ENCODE measurements around the gene TAS2R14.

The TAS2R14 gene

GRCh38 chr12:10939163-10939562, at the start of gene TAS2R14:
TSS of gene TAS2R14 (minus strand) at chr12:10939263. CDS start at chr12:10939207, 56 bp downstream.
- DNase-seq, result no peak

- DNase-seq, result no peak
These were observed 47.7 kb upstream of the TAS2R14 start, which contains the start of gene TAS2R50 for GRCh38 chr12:10986812-10987211. TSS of gene TAS2R50 (minus strand) at chr12:10986912. CDS start at chr12:10986860, 52 bp downstream.

GRCh38 chr12:10982244-10982643, 43.2 kb upstream of the TAS2R14 start:
- peak; percentile 69 for DNase-seq

- no peak for DNase-seq
These were observed 35.9 kb upstream of the TAS2R14 start for GRCh38 chr12:10974965-10975364.

- DNase-seq, result no peak
These were observed 29.8 kb upstream of the TAS2R14 start for GRCh38 chr12:10968765-10969456.

GRCh38 chr12:10967409-10967808, 28.3 kb upstream of the TAS2R14 start:
- no peak for DNase-seq

- no peak for DNase-seq
These were observed 27.3 kb upstream of the TAS2R14 start for GRCh38 chr12:10966314-10966713.

GRCh38 chr12:10965476-10965875, 26.4 kb upstream of the TAS2R14 start:
- DNase-seq, result no peak

GRCh38 chr12:10960211-10960610, 21.1 kb upstream of the TAS2R14 start:
- peak; percentile 21 for DNase-seq

- no peak for DNase-seq
These were observed 20.7 kb upstream of the TAS2R14 start for GRCh38 chr12:10959804-10960203.

GRCh38 chr12:10957741-10958140, 18.7 kb upstream of the TAS2R14 start:
- no peak for DNase-seq

- DNase-seq, result no peak
These were observed 17.0 kb upstream of the TAS2R14 start for GRCh38 chr12:10956085-10956484.

GRCh38 chr12:10952645-10953044, 13.6 kb upstream of the TAS2R14 start:
- no peak for DNase-seq

- no peak for DNase-seq
These were observed 4.1 kb upstream of the TAS2R14 start for GRCh38 chr12:10943167-10943566.

- no peak for DNase-seq
These were observed 3.0 kb upstream of the TAS2R14 start for GRCh38 chr12:10941916-10942607.

GRCh38 chr12:10941369-10941768, 2.3 kb upstream of the TAS2R14 start:
- no peak for DNase-seq

- DNase-seq, result no peak
These were observed 1.3 kb upstream of the TAS2R14 start for GRCh38 chr12:10940389-10940788.

- no peak for DNase-seq
These were observed 2.6 kb downstream of the TAS2R14 start for GRCh38 chr12:10936506-10936905.

GRCh38 chr12:10928746-10929286, 10.2 kb downstream of the TAS2R14 start, which contains the start of gene PRH2:
TSS of gene PRH2 (plus strand) at chr12:10929236. CDS start at chr12:10929274, 38 bp downstream.
- no peak for DNase-seq

GRCh38 chr12:10926269-10926668, 12.8 kb downstream of the TAS2R14 start:
- DNase-seq, result no peak

GRCh38 chr12:10919809-10920208, 19.3 kb downstream of the TAS2R14 start:
- no peak for DNase-seq

- DNase-seq, result no peak
These were observed 28.7 kb downstream of the TAS2R14 start for GRCh38 chr12:10910380-10910779.

- no peak for DNase-seq
These were observed 29.6 kb downstream of the TAS2R14 start, which contains the start of gene TAS2R13 for GRCh38 chr12:10909462-10909861. TSS of gene TAS2R13 (minus strand) at chr12:10909562. CDS start at chr12:10909298, 264 bp downstream.

GRCh38 chr12:10904686-10905085, 34.4 kb downstream of the TAS2R14 start:
- DNase-seq, result no peak
